Lung (tissue), 12 donors: ENCODE results near the gene ANKS1A. TPM values are rescaled to one million over a fixed set of nuclear protein-coding genes. Genes with fewer than 3 reads are reported as not detected.
A peak's percentile ranks its signal among the peaks of the same experiment; 100 is the strongest.

Experiments used
- ATAC-seq: fragments of 200-7000 bp; cut with Tn5 transposase; one replicate; pipeline ENCODE4 v1.9.1; 2020; ENCODE audit warnings: moderate number of reproducible peaks; ENCODE audit not compliant: insufficient read depth, low FRiP score
- DNase-seq, 3 donors: peaks; one replicate each; pipeline ENCODE4 v3.0.0-alpha.2; 2013 to 2017
- H3K27ac ChIP-seq, 2 donors: one replicate each; pipeline ENCODE4 v1.5.1; 2013; ENCODE audit warnings: mild to moderate bottlenecking in 2 of 2, moderate library complexity in 2 of 2, control low read depth in 1 of 2, inconsistent platforms in 1 of 2, low read depth in 1 of 2, low read length in 1 of 2
- H3K27me3 ChIP-seq, 3 donors: one replicate each; pipeline ENCODE4 v1.5.1; 2013; ENCODE audit warnings: low read length in 2 of 3; ENCODE audit not compliant: control insufficient read depth in 3 of 3, insufficient read depth in 3 of 3
- H3K36me3 ChIP-seq, 4 donors: one replicate each; pipeline ENCODE4 v1.5.1; 2013; ENCODE audit warnings: low read length in 4 of 4, mild to moderate bottlenecking in 1 of 4, moderate library complexity in 1 of 4; ENCODE audit not compliant: control insufficient read depth in 4 of 4, insufficient read depth in 4 of 4
- H3K4me1 ChIP-seq, 5 donors: one replicate each; pipeline ENCODE4 v1.5.1; 2013; ENCODE audit warnings: low read length in 5 of 5, mild to moderate bottlenecking in 2 of 5, moderate library complexity in 1 of 5; ENCODE audit not compliant: control insufficient read depth in 5 of 5, insufficient read depth in 5 of 5
- H3K4me3 ChIP-seq: one replicate; pipeline ENCODE4 v1.5.1; 2013; ENCODE audit warnings: mild to moderate bottlenecking, control low read depth, moderate library complexity
- H3K9ac ChIP-seq, 2 donors: one replicate each; pipeline ENCODE4 v1.5.1; 2013; ENCODE audit warnings: low read length in 2 of 2, control low read depth in 1 of 2; ENCODE audit not compliant: insufficient read depth in 1 of 2
- H3K9me3 ChIP-seq, 4 donors: one replicate each; pipeline ENCODE4 v1.5.1; 2013; ENCODE audit warnings: low read length in 3 of 4, mild to moderate bottlenecking in 1 of 4, moderate library complexity in 1 of 4; ENCODE audit not compliant: control insufficient read depth in 4 of 4, insufficient read depth in 3 of 4
- WGBS, 2 donors: extraction: QIAGEN DNeasy Blood & Tissue Kit; methylation state at CpG; one replicate each; pipeline ENCODE4 v1.1.7; 2013; 5-methylcytosine and 5-hydroxymethylcytosine counted together
- polyA plus RNA-seq, 2 donors: library from polyadenylated mRNA; stranded (reverse); fragments of 200-250 nt; gene quantifications; one replicate each; pipeline ENCODE4 v1.2.1, GENCODE V29; 2013
- total RNA-seq, 2 donors: library from RNA; depleted of rRNA in 1 of 2; stranded (reverse); fragments of >200 nt in 1 of 2; gene quantifications; one replicate each; pipeline ENCODE4 v1.2.1, GENCODE V29; 2014 to 2021
- TF ChIP-seq, protein P1 (sequence below): IDR thresholded peaks from 2 replicates; pipeline ENCODE4 v1.5.1; 2012; ENCODE audit warnings: mild to moderate bottlenecking; ENCODE audit errors: control extremely low read depth, extremely low read depth
- donor health status: control.
- donor health status: control.
- donor health status: Bipolar disorder and iron deficiency.
- donor health status: healthy.
- donor health status: DM: yes; HTN: yes; CAD: no.

ANKS1A gene
- total and polyA plus RNA-seq, 4 donors, result 10.4 to 40.6 (median 24.3) TPM

- TF ChIP-seq, protein P1, sequence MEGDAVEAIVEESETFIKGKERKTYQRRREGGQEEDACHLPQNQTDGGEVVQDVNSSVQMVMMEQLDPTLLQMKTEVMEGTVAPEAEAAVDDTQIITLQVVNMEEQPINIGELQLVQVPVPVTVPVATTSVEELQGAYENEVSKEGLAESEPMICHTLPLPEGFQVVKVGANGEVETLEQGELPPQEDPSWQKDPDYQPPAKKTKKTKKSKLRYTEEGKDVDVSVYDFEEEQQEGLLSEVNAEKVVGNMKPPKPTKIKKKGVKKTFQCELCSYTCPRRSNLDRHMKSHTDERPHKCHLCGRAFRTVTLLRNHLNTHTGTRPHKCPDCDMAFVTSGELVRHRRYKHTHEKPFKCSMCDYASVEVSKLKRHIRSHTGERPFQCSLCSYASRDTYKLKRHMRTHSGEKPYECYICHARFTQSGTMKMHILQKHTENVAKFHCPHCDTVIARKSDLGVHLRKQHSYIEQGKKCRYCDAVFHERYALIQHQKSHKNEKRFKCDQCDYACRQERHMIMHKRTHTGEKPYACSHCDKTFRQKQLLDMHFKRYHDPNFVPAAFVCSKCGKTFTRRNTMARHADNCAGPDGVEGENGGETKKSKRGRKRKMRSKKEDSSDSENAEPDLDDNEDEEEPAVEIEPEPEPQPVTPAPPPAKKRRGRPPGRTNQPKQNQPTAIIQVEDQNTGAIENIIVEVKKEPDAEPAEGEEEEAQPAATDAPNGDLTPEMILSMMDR, result no peak
- 49 to 71% methylated on average over 3 of the region's 3 CpGs for WGBS, 2 donors
- no peak overlapping the region for H3K4me3 ChIP-seq
- H3K27me3 ChIP-seq, result no peaks in the 10 kb centered on the region
- peaks cover 0 to 2% (median under 1%) of the 10 kb centered on the region in 4 donors for H3K36me3 ChIP-seq
- peaks cover 21 to 77% (median 50%) of the 10 kb centered on the region in 5 donors for H3K4me1 ChIP-seq
- peak; percentile 76 to 92 (median 83) for DNase-seq
- no peak for ATAC-seq
- H3K9me3 ChIP-seq, result no peaks in the 10 kb centered on the region
- H3K27ac ChIP-seq, result peak overlapping the region in 1 of 2 donors; percentile 90
- H3K9ac ChIP-seq, result peak overlapping the region in 1 of 2 donors; percentile 68
These were observed 131.9 kb downstream of the ANKS1A start for GRCh38 chr6:35021004-35021403.

GRCh38 chr6:35023091-35024000 is 134.3 kb downstream of the ANKS1A start:
- Histone ChIP-seq H3K36me3 (peaks cover 0 to 4% (median 1%) of the 10 kb centered on the region in 4 donors), H3K4me3 (no peak overlapping the region), H3K27me3 (no peaks in the 10 kb centered on the region), H3K9me3 (no peaks in the 10 kb centered on the region), H3K4me1 (peaks cover 21 to 55% (median 39%) of the 10 kb centered on the region in 5 donors), H3K27ac (peak overlapping the region; percentile 68 to 74), H3K9ac (no peak overlapping the region)
- TF ChIP-seq, protein P1, result no peak
- ATAC-seq (no peak), DNase-seq (no peak)
- WGBS, 2 donors, result 73 to 87% methylated on average over 5 of the region's 5 CpGs

DNA sequence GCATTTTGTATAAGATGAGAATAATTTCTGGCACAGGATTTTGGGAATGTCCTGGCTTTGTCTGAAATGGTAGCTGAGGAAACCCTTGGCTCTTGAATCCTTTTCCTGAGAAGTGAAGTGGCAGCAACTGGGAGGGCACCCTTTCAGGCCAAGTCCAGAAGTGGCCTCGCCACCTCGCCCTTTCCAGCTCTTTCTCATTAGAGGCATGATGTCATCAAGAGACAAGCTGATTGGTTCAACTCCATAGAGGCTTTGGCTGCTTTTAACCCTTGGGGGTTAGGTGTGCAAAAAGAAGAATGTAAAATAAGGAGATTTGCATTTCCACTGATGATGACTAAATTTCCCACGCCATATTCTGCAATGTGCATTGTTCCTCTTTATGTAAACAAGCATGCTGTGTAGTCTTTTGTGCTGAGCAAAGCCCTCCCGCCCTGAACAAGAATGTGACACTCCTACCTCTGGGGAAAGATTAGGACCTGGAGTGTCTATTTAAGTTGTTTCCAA is 135.5 kb downstream of the ANKS1A start:
- Histone ChIP-seq H3K27ac (peak overlapping the region; percentile 72 to 80), H3K4me3 (no peak overlapping the region), H3K9me3 (no peaks in the 10 kb centered on the region), H3K4me1 (peaks cover 21 to 44% (median 30%) of the 10 kb centered on the region in 5 donors), H3K27me3 (no peaks in the 10 kb centered on the region), H3K36me3 (peaks cover 0 to 4% (median 0%) of the 10 kb centered on the region in 4 donors), H3K9ac (peak overlapping the region in 1 of 2 donors; percentile 40)
- peak; percentile 71 to 83 (median 80) for DNase-seq
- 23 to 31% methylated on average over 4 of the region's 4 CpGs for WGBS, 2 donors
- TF ChIP-seq, protein P1, result no peak
- ATAC-seq, result peak; percentile 57
